HG02885 (cell line): ENCODE measurements around the gene RAB3IL1.

ENCODE experiments used
- ATAC-seq: cut with Tn5 transposase; IDR thresholded peaks from one replicate; pipeline ENCODE4 v1.9.1; 2021; ENCODE audit warnings: mild to moderate bottlenecking; ENCODE audit not compliant: unreplicated experiment, poor library complexity

Gene RAB3IL1

DNA sequence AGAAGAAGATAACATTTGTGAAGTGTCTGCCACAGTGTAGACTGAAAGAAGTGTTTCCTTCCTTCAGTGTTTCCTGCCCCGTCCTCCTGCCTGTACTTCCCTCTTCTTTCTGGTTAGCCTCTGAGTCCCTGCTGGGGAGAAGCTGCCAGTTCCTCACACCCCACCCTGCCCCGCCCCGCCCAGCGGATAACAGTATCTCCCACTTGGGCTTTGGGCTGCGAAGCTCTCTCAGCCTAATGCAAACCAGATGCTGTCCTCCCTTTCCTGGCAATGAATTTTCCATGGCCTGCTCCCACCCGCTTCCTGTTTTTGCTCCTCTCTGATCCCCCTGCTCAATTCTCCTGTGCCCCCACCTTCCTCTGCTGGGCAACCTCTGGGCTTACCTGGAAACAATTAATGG lies 5.2 kb upstream of the RAB3IL1 start:
- ATAC-seq: no peak

- no peak for ATAC-seq
Measured at GRCh38 chr11:61921446-61921845, 4.1 kb upstream of the RAB3IL1 start.

- ATAC-seq: no peak
Measured at GRCh38 chr11:61919705-61920631, 2.6 kb upstream of the RAB3IL1 start.

DNA sequence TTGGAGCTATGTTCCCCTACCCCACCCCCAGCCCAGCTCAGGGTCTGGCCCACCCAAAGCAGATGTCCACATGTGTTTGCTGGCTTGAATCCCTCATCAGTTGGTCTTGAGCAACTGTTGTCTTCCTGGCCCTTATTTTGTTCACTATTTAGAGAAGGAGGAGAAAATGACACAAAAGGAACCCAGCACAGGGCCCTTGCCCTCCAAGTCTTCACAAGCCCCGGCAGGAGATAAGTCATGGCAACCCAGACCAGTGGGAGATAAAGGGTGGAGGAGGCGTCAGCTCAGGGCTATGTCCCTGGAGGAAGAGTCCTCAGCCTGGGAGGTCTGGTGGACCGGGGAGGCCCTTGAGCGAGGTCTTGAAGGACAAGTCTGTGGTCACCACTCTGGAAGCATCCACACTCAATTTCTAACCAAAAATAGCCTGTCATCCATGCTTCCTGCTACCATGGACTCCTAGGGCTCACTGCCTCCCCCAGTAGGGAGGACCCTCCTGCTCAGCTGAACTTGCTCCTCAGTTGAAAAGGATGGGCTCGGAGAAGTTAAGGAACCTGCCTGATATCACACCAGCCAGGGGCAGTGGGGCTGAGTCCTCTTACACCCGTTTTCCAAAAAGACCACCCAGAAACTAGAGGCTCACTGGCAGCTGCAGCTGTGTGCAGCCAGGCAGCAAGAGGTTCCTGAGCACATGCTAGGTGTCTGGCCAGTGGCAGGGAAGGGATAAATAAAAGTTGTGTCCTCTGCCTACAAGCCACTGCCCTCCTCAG lies 1.8 kb upstream of the RAB3IL1 start:
- no peak for ATAC-seq

DNA sequence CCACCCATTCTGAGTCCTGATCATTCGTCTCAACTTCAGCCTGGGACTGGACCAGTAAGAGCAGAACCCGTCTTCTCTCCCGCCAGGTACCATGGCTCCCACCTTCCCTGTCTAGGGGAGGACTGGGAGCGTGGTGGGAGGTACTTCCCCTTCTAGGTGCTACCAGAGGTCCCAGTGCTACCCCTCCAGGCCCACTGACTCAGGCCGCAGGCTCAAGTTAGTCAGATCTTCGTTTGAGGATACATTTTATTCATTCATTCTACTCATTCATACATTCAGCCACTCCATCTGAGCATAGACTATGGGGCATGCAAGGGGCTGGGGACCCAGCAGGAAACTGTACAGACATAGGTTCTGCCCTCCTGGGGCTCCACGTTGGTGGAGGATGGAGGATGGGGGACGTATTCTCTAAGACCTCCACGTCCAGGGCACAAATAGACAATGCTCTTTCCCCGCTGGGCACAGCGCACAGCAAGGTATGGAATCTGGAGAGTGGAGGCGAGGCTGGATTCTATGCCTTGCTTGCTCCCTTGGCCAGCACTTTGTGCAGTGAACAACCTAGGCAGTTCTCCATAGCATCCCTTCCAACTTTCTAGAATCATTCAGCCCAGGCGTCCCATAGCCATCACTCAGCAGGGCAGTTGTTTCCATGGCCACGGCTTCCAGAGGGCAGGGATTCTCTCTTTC lies 1.0 kb upstream of the RAB3IL1 start:
- ATAC-seq: no peak

GRCh38 chr11:61916737-61917333 lies 531 bp downstream of the RAB3IL1 start:
- no peak for ATAC-seq

- ATAC-seq: no peak
Measured at GRCh38 chr11:61914471-61915171, 2.7 kb downstream of the RAB3IL1 start.

DNA sequence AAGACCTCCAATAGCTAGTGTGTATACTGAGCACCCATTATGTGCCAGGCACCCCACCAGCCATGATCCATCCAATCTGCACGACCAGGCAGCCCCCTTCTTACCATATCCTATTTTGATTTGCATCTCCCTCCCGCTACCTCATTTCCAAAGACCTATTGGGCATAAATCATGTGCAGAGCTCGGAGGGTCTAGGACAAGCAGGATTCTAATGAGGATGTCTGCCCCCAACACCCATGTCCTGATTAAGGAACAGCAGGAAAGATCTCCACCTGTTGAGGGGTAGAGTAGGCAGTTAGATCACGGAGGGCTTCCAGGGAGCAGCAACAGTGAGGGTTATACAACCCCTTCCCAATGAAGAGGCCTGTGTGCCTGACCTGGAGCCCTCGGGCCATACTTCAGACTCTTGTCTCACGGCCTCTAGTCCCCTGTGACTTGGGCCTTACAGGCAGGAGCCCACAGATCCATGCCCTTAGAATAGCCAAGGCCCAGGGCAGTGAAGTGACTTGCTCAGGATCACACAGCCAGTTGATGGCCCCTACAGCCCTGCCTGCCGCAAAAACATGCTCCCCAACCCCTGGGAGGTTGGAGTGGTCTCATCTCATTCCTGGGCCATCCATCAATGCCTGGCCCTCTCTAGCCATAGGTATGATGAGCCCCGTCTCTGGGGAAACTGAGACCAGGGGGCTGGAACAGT lies 3.5 kb downstream of the RAB3IL1 start:
- ATAC-seq: no peak

DNA sequence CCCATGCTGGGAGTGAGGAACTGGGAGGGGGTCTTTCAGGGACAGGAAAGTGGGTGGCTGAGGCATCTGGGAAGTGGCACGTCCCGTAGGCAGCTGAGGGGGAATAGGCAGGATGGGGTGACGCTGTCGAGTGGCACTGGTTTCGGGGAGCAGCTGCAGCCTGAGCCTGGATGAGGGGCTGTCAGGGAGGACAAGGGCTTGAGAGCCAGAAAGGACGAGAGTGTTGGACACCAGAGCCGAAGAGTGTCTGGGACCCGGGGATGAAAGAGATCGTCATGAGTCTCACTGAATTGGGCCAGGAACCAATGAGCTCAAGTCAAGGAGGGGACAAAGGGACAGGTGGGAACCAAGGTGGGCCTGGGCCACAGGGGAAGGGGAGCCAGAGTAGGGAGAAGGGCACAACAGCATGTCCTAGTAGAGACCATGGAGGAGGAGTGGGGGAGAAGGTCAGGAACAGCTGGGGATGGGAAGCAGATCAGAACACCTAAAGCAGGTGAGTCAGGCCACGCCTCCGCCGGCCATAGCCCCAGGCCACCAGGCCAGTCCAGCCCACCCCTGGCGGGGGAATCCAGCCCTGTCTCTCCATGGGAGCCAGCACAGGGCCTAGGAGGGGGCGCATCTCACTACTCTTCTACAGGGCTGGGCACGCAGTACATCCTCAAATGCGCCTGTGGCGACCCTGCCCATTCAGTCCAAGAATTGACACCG lies 4.2 kb downstream of the RAB3IL1 start:
- no peak for ATAC-seq

DNA sequence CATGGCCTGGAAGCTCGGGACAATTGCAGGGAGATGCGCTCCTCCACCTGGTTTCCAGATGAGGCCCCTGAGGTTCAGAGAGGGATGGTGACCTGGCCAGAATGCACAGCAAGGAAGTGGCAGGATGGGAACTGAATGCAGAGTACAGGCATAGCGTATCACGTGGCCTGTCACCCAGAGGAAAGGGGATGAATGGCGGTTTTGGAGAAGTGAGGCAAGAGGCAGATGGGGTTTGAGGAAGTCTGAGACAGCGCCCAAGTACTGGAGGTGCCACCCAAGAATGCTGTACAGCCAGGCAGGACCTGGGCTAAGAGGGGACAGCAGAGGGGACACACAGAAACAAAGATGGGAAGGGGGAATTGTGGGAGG lies 4.9 kb downstream of the RAB3IL1 start:
- no peak for ATAC-seq

- ATAC-seq: no peak
Measured at GRCh38 chr11:61911701-61912529, 5.5 kb downstream of the RAB3IL1 start.

DNA sequence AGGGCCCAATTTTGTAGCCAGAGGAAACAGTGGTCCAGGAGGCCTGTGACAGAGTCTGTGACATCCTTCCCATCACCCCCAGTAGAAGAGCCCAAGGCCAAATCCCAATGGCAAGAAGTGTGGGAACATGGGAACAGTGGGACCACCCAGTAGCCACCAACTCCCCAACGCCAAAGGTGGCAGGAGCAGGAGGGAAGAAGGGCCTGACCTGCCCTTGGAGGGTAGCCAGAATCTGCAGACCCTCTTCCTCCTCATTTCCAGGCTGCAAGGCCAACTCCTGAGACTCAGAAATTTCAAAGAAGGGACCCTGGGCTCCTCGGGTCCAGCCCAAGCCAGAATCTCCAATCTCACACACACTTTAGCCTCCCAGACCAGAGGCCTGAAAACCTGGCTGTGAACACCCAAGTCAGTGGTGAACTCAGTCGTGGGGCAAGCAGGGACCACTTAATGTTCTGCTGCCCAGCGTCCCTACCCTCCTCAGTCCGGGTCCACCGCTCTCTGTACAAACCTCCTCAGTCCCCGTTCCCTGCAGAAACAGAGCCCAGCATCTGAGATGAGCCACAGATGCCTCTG lies 6.2 kb downstream of the RAB3IL1 start:
- no peak for ATAC-seq

DNA sequence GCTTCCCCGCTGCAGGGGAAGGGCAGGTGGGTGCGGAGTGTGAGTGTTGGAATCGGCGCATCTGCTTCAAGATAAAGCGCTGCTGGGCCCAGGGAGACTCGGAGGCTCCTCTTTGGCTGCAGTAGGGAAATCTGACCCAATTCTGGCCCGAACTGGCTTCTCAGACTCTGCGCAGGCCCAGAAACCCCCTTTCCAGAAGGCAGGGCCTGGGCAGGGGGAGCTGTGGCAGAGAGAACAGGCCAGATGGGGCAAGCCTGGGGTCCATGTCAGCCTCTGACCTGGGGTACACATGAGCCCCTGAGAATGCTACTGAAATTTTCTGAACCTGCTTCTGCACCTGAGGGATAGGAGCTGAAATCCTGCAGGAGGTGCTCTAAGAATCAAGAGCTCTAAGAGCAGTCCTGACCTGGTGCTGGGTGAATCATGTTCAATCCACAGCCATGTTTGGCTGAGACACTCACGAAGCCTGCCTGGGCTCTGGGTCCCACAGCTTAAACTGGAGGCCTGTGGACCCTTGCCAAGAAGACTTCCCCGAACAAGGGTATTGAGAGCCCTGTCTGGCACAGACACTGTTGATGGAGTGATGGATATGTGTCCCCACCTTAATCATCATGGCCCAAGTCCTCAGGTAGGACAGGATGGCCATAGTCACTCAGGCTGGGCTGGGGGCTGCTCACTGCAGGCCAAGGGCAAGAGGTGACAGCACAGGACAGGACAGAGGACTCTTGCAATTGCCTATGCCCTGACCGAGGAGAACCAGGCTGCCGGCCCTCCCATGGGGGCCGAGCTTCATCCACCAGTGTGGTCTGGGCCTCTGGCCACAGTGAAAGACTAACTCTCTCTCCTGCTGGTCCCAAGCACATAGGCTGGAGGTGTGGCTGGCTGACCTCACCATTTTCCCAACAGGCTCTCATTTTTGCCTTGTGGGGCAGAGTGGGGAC lies 6.9 kb downstream of the RAB3IL1 start:
- ATAC-seq: no peak

- no peak for ATAC-seq
Measured at GRCh38 chr11:61908730-61909316, 8.5 kb downstream of the RAB3IL1 start.

DNA sequence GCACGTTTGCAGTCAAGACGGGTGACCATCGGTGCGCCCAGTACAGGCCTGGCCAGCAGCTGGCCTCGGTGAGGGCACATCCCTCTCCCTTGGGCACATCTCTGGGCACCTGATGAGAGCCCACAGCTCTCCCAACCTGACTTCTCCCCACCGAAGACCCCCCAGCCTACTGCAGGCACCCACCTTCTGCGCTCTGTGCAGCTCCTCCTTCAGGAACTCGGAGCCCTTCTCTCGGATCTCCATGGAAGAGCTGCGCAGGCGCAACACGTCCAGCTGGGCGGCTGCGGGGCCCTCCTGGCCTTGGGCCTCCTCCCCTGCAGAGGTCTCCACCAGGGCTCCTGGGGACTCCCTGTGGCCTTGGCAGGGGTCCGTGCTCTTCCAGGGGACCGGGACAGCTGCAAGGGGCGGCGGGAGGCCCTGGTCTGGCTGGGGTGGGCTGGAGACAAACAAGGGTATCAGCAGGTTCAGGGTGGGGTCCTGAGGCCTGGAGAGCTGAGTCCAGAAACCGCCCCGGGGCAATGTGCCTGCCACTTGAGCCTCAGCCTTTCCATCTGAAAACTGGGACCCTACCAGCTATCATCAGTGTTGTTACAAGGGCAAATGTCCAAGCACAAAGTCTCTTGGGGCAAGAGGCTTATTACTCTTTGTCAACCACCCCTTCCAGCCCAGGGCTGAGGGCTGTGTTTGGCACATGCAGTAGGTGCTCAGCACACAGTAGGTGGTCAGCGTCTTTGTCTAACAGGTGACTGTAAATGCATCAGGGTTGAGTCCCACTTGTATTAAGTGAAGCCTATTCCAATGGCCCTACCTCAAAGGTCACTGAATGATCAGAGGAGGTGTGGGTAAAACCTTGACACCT lies 9.3 kb downstream of the RAB3IL1 start:
- no peak for ATAC-seq
